ENCODE data around the gene PTPRZ1.

- TF ChIP-seq CTCF (IDR thresholded peaks at IDR 0.05) (no peak), POLR2A (IDR thresholded peaks at IDR 0.05) (no peak)
Measured at GRCh38 chr7:121891731-121892130, 18.8 kb downstream of the PTPRZ1 start.

All from adrenal gland (tissue), 5 donors.